Hematopoietic multipotent progenitor cell treated with erythropoietin and hydrocortisone succinate and interleukin-3 and kit ligand, for 6 days (in vitro differentiated cells): ENCODE data around the gene BRD1.
"Not testable (repeated sequence)": the region's sequence is repeated elsewhere in the genome, so short reads cannot be mapped to it uniquely, and the experiment has no call there.

Experiments
- DNase-seq: peaks from one replicate; pipeline ENCODE4 v3.0.0-alpha.2; 2015

The BRD1 gene

GRCh38 chr22:49781886-49782285 is 45.8 kb downstream of the BRD1 start:
- not testable (repeated sequence) for DNase-seq

GRCh38 chr22:49781289-49781782 is 46.3 kb downstream of the BRD1 start:
- no peak for DNase-seq

GRCh38 chr22:49780698-49781288 is 46.9 kb downstream of the BRD1 start:
- no peak for DNase-seq

GRCh38 chr22:49779853-49780697 is 47.6 kb downstream of the BRD1 start:
- no peak for DNase-seq

- DNase-seq: no peak
These were observed 48.5 kb downstream of the BRD1 start for GRCh38 chr22:49779211-49779610.

GRCh38 chr22:49777569-49778249 is 50.0 kb downstream of the BRD1 start:
- no peak for DNase-seq

- no peak for DNase-seq
These were observed 50.8 kb downstream of the BRD1 start for GRCh38 chr22:49776891-49777290.

- DNase-seq: no peak
These were observed 51.7 kb downstream of the BRD1 start for GRCh38 chr22:49775867-49776511.

- DNase-seq: no peak
These were observed 52.3 kb downstream of the BRD1 start for GRCh38 chr22:49775191-49775866.

GRCh38 chr22:49774499-49775151 is 53.0 kb downstream of the BRD1 start:
- DNase-seq: no peak

- DNase-seq: no peak
These were observed 53.6 kb downstream of the BRD1 start for GRCh38 chr22:49774046-49774445.

GRCh38 chr22:49773531-49773930 is 54.1 kb downstream of the BRD1 start:
- no peak for DNase-seq

- DNase-seq: no peak
These were observed 55.0 kb downstream of the BRD1 start for GRCh38 chr22:49772692-49773091.

GRCh38 chr22:49771266-49772065 is 56.2 kb downstream of the BRD1 start:
- DNase-seq: no peak

GRCh38 chr22:49770547-49771265 is 57.0 kb downstream of the BRD1 start:
- peak; percentile 24 for DNase-seq

- no peak for DNase-seq
These were observed 57.8 kb downstream of the BRD1 start for GRCh38 chr22:49769691-49770546.

- DNase-seq: no peak
These were observed 58.6 kb downstream of the BRD1 start for GRCh38 chr22:49768951-49769690.

GRCh38 chr22:49768077-49768910 is 59.4 kb downstream of the BRD1 start:
- no peak for DNase-seq
